ENCODE results near the gene VCAN. TPM values are rescaled to one million over a fixed set of nuclear protein-coding genes. Genes with fewer than 3 reads are reported as not detected.
A peak's percentile ranks its signal among the peaks of the same experiment; 100 is the strongest.

Gene VCAN
- total and polyA plus RNA-seq, 4 donors, result 0.97 to 15.6 (median 4.8) TPM

- Histone ChIP-seq H3K4me3 (ENCODE audit: low read depth in 1 of 3, low read length in 3 of 3) (no peak overlapping the region), H3K27ac (ENCODE audit: low read depth in 1 of 2, low read length in 2 of 2) (no peak overlapping the region), H3K36me3 (ENCODE audit: control insufficient read depth in 4 of 4, insufficient read depth in 3 of 4, low read depth in 1 of 4, low read length in 3 of 4) (no peaks in the 10 kb centered on the region), H3K4me1 (ENCODE audit: control insufficient read depth in 4 of 4, insufficient read depth in 4 of 4, low read length in 3 of 4) (peaks cover 11 to 34% (median 22%) of the 10 kb centered on the region in 4 donors), H3K9ac (ENCODE audit: low read depth in 1 of 2, low read length in 2 of 2) (no peak overlapping the region), H3K9me3 (ENCODE audit: control insufficient read depth in 4 of 4, low read length in 3 of 4) (peaks cover 0 to 4% (median 0%) of the 10 kb centered on the region in 4 donors), H3K27me3 (ENCODE audit: control insufficient read depth in 4 of 4, insufficient read depth in 4 of 4, low read length in 3 of 4) (peaks cover 0 to 21% (median 10%) of the 10 kb centered on the region in 4 donors)
- TF ChIP-seq YY1 (IDR thresholded peaks at IDR 0.05) (no peak), NR2F2 (IDR thresholded peaks at IDR 0.05) (no peak), FOXA2 (IDR thresholded peaks at IDR 0.05) (no peak), FOXA1 (IDR thresholded peaks at IDR 0.05) (no peak), HNF4G (IDR thresholded peaks at IDR 0.05) (no peak)
- TF ChIP-seq, protein P1, sequence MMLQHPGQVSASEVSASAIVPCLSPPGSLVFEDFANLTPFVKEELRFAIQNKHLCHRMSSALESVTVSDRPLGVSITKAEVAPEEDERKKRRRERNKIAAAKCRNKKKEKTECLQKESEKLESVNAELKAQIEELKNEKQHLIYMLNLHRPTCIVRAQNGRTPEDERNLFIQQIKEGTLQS (IDR thresholded peaks at IDR 0.05), result no peak
- TF ChIP-seq, protein P2, sequence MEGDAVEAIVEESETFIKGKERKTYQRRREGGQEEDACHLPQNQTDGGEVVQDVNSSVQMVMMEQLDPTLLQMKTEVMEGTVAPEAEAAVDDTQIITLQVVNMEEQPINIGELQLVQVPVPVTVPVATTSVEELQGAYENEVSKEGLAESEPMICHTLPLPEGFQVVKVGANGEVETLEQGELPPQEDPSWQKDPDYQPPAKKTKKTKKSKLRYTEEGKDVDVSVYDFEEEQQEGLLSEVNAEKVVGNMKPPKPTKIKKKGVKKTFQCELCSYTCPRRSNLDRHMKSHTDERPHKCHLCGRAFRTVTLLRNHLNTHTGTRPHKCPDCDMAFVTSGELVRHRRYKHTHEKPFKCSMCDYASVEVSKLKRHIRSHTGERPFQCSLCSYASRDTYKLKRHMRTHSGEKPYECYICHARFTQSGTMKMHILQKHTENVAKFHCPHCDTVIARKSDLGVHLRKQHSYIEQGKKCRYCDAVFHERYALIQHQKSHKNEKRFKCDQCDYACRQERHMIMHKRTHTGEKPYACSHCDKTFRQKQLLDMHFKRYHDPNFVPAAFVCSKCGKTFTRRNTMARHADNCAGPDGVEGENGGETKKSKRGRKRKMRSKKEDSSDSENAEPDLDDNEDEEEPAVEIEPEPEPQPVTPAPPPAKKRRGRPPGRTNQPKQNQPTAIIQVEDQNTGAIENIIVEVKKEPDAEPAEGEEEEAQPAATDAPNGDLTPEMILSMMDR (IDR thresholded peaks at IDR 0.05; ENCODE audit: low read depth, low read length, missing input control), result no peak
- no peak for DNase-seq (ENCODE audit: low spot score)
- WGBS, result 28% methylated on average over 5 of the region's 5 CpGs
These were observed 3.9 kb downstream of the VCAN start for GRCh38 chr5:83475391-83475863.

- WGBS, result 32% methylated on average over 5 of the region's 5 CpGs
- Histone ChIP-seq H3K4me3 (ENCODE audit: low read depth in 1 of 3, low read length in 3 of 3) (no peak overlapping the region), H3K27ac (ENCODE audit: low read depth in 1 of 2, low read length in 2 of 2) (no peak overlapping the region), H3K9me3 (ENCODE audit: control insufficient read depth in 4 of 4, low read length in 3 of 4) (peaks cover 0 to 4% (median 0%) of the 10 kb centered on the region in 4 donors), H3K4me1 (ENCODE audit: control insufficient read depth in 4 of 4, insufficient read depth in 4 of 4, low read length in 3 of 4) (peaks cover 11 to 34% (median 22%) of the 10 kb centered on the region in 4 donors), H3K36me3 (ENCODE audit: control insufficient read depth in 4 of 4, insufficient read depth in 3 of 4, low read depth in 1 of 4, low read length in 3 of 4) (no peaks in the 10 kb centered on the region), H3K27me3 (ENCODE audit: control insufficient read depth in 4 of 4, insufficient read depth in 4 of 4, low read length in 3 of 4) (peaks cover 0 to 20% (median 10%) of the 10 kb centered on the region in 4 donors), H3K9ac (ENCODE audit: low read depth in 1 of 2, low read length in 2 of 2) (no peak overlapping the region)
- TF ChIP-seq TAF1 (conservative IDR thresholded peaks at IDR 0.05) (no peak), HNF4A (conservative IDR thresholded peaks at IDR 0.05) (peak in 1 of 2 donors; percentile 12)
- no peak for DNase-seq (ENCODE audit: low spot score)
These were observed 4.6 kb downstream of the VCAN start for GRCh38 chr5:83475935-83476814.

DNA sequence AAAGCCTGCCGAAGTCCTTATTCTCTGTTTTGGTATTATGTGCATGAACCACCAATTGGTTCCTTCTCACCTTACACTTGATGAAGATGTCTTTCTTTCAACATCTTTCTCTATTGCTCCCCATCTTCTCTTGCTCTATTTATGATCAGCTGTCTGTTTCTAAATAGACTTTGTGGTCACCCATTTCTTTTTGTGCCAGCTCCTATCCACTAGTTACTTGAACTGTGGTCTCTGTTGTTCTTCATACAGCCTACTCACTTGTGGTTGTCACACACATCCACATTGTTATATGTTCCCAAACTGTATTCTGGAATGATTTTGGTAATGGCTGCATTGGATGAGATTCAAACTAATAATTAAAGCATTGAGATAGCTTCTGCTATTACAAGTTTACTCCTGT is 11.4 kb downstream of the VCAN start:
- H3K27ac ChIP-seq (ENCODE audit: low read depth in 1 of 2, low read length in 2 of 2), result no peak overlapping the region
- WGBS, result 80% methylated on average over 1 of the region's 1 CpG
- H3K4me1 ChIP-seq (ENCODE audit: control insufficient read depth in 4 of 4, insufficient read depth in 4 of 4, low read length in 3 of 4), result no peaks in the 10 kb centered on the region
- no peak overlapping the region for H3K9ac ChIP-seq (ENCODE audit: low read depth in 1 of 2, low read length in 2 of 2)
- no peak overlapping the region for H3K4me3 ChIP-seq (ENCODE audit: low read depth in 1 of 3, low read length in 3 of 3)
- peaks cover 0 to 8% (median 4%) of the 10 kb centered on the region in 4 donors for H3K27me3 ChIP-seq (ENCODE audit: control insufficient read depth in 4 of 4, insufficient read depth in 4 of 4, low read length in 3 of 4)
- TF ChIP-seq EGR1 (IDR thresholded peaks at IDR 0.05; ENCODE audit: low read depth in 2 of 2), result no peak
- no peak for TF ChIP-seq GABPA (IDR thresholded peaks at IDR 0.05 in 1 of 2, conservative IDR thresholded peaks at IDR 0.05 in 1 of 2)
- TF ChIP-seq, protein P1 (IDR thresholded peaks at IDR 0.05), result no peak
- TF ChIP-seq FOXA2 (IDR thresholded peaks at IDR 0.05), result no peak
- TF ChIP-seq HNF4G (IDR thresholded peaks at IDR 0.05), result no peak
- no peak for TF ChIP-seq RAD21 (IDR thresholded peaks at IDR 0.05)
- no peak for TF ChIP-seq YY1 (IDR thresholded peaks at IDR 0.05)
- peaks cover 0 to 4% (median 0%) of the 10 kb centered on the region in 4 donors for H3K9me3 ChIP-seq (ENCODE audit: control insufficient read depth in 4 of 4, low read length in 3 of 4)
- DNase-seq (ENCODE audit: low spot score), result no peak
- H3K36me3 ChIP-seq (ENCODE audit: control insufficient read depth in 4 of 4, insufficient read depth in 3 of 4, low read depth in 1 of 4, low read length in 3 of 4), result no peaks in the 10 kb centered on the region

Measured in liver (tissue), 9 donors.